ENCODE measurements around the gene ST8SIA1.

- TF ChIP-seq CTCF (IDR thresholded peaks at IDR 0.05) (no peak), POLR2A (IDR thresholded peaks at IDR 0.05) (no peak)
These were observed 31.7 kb upstream of the ST8SIA1 start for GRCh38 chr12:22366181-22366580.

Measured in body of pancreas (tissue), 4 donors.